Transverse colon (tissue), 4 donors: Measurements from ENCODE around the gene ARHGEF25.

Experiments used
- CTCF ChIP-seq, 5 experiments: fragments of 200-600 bp in 3 of 5; fragments of 450-650 bp in 2 of 5; sonication (generic) in 3 of 5; IDR thresholded peaks; 1 replicate in 2 of 5; 2 replicates in 3 of 5; pipeline ENCODE4 v1.5.1; 2016 to 2017; ENCODE audit warnings: antibody characterized with exemption in 5 of 5, inconsistent platforms in 3 of 5, mild to moderate bottlenecking in 2 of 5, moderate library complexity in 1 of 5
- EP300 ChIP-seq: sonication (generic); formaldehyde crosslinking; IDR thresholded peaks from one replicate; pipeline ENCODE4 v1.6.1; 2017; ENCODE audit warnings: antibody characterized with exemption, low read depth
- POLR2A ChIP-seq: fragments of 450-650 bp; IDR thresholded peaks from one replicate; pipeline ENCODE4 v1.6.1; 2016; ENCODE audit warnings: antibody characterized with exemption, mild to moderate bottlenecking, moderate library complexity
- POLR2AphosphoS5 ChIP-seq, 3 donors: sonication (generic); formaldehyde crosslinking; IDR thresholded peaks; one replicate each; pipeline ENCODE4 v1.6.1; 2016; ENCODE audit warnings: antibody characterized with exemption in 3 of 3

DNA sequence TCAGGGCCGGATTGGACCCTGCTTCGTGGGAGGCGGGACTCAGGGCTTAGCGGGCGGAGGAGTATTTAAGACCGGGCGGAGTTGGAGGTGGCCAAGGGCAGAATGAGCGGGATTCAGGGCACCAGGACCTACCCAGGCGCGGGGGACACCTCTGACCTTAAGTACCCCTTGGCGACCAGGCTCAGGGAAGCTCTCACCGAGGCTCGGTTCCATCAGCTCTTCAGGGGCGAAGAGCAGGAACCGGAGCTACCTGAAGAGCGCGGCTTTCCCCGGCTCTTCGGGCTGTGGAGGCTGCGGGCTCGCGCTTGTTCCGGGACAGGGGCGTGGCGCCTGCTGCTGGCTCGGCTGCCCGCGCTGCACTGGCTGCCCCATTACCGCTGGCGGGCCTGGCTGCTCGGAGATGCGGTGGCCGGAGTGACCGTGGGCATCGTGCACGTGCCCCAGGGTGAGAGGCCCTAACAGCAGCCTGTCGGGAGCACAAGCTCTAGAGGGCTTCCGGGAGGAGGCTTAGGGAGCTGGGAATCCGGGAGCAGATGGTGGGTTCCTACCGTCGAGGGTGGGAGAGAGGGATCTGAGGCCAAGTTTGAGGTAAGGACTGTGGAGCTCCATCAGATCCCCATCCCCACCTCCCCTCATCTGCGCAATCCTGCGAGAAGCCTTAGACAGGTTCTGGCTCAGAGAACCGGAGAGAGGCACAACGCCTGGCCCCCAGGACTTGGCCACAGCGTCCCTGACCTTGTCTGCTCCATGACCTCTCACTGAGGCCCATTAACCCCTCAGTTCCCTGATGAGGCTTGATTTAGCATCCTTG, 8.4 kb downstream of the ARHGEF25 start:
- TF ChIP-seq CTCF (IDR thresholded peaks at IDR 0.05) (no peak), EP300 (no peak), POLR2A (no peak), POLR2AphosphoS5 (IDR thresholded peaks at IDR 0.05) (no peak)
